Transverse colon (tissue), 4 donors: Measurements from ENCODE around the gene COL20A1.

Experiments used
- CTCF ChIP-seq, 5 experiments: fragments of 200-600 bp in 3 of 5; fragments of 450-650 bp in 2 of 5; sonication (generic) in 3 of 5; IDR thresholded peaks; 1 replicate in 2 of 5; 2 replicates in 3 of 5; pipeline ENCODE4 v1.5.1; 2016 to 2017; ENCODE audit warnings: antibody characterized with exemption in 5 of 5, inconsistent platforms in 3 of 5, mild to moderate bottlenecking in 2 of 5, moderate library complexity in 1 of 5
- POLR2AphosphoS5 ChIP-seq, 3 donors: sonication (generic); formaldehyde crosslinking; IDR thresholded peaks; one replicate each; pipeline ENCODE4 v1.6.1; 2016; ENCODE audit warnings: antibody characterized with exemption in 3 of 3

- TF ChIP-seq CTCF (IDR thresholded peaks at IDR 0.05) (no peak), POLR2AphosphoS5 (IDR thresholded peaks at IDR 0.05) (no peak)
These were observed 1.0 kb downstream of the COL20A1 start for GRCh38 chr20:63293871-63294535.
